ENCODE results near the gene TOX4. TPM values are rescaled to one million over a fixed set of nuclear protein-coding genes. Genes with fewer than 3 reads are reported as not detected.
A peak's percentile ranks its signal among the peaks of the same experiment; 100 is the strongest.

Gene TOX4
- total and polyA plus RNA-seq, 9 of the 15 experiments (the other 6 are each of a cell fraction or from before 2014, with no cell fraction given): 9.9 to 76.5 (median 41.0) TPM

DNA sequence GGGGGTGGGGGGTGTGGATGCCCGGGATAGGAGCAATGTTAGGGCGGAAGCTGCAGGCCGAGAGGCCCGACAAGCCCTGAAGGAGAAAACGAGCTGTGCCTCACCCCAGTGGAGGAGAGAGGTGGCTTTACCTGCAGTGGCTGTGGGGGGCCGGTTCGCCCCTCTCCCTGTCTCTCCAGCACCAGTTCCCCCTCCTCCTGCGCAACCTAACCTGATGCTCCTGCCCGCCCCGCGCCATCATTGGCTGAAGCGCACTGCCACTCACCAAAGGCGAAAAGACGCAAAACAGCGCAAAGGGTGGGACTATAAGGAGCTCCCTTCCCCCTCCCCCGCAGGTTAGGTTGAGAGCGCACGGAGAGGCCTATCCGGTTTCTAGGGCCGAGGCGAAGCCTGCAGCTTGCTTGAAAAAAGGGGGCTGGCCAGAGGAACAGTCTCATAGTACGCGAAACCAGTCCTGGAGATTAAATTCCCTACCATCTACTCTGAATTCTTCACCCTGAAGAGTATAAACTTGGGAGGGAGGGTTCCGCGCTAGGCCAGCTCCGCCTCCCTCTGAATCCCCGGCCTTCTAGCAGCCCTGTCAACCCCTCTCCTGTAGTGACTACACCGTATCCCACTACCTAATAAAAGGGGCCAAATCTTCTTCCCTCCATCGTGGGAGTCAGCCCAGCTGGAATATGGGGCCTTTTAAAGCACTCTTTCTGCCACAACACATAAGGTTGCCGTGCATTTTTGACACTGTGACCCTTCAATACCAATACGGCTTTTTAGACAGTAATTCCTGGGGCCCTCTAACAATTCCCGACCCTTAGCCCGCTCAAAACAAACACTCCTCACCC is 39.7 kb upstream of the TOX4 start (continued):
- TF ChIP-seq ARID4B (CRISPR knock-in tag; IDR thresholded peaks at IDR 0.05): no peak
- TF ChIP-seq, protein P1, sequence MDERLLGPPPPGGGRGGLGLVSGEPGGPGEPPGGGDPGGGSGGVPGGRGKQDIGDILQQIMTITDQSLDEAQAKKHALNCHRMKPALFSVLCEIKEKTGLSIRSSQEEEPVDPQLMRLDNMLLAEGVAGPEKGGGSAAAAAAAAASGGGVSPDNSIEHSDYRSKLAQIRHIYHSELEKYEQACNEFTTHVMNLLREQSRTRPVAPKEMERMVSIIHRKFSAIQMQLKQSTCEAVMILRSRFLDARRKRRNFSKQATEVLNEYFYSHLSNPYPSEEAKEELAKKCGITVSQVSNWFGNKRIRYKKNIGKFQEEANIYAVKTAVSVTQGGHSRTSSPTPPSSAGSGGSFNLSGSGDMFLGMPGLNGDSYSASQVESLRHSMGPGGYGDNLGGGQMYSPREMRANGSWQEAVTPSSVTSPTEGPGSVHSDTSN (CRISPR knock-in tag; IDR thresholded peaks at IDR 0.05; ENCODE audit: low read depth): peak; percentile 95
- TF ChIP-seq, protein P1 (tag; conservative IDR thresholded peaks at IDR 0.05; ENCODE audit: low read depth): peak; percentile 99
- TF ChIP-seq, protein P2, sequence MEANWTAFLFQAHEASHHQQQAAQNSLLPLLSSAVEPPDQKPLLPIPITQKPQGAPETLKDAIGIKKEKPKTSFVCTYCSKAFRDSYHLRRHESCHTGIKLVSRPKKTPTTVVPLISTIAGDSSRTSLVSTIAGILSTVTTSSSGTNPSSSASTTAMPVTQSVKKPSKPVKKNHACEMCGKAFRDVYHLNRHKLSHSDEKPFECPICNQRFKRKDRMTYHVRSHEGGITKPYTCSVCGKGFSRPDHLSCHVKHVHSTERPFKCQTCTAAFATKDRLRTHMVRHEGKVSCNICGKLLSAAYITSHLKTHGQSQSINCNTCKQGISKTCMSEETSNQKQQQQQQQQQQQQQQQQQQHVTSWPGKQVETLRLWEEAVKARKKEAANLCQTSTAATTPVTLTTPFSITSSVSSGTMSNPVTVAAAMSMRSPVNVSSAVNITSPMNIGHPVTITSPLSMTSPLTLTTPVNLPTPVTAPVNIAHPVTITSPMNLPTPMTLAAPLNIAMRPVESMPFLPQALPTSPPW (CRISPR knock-in tag; IDR thresholded peaks at IDR 0.05): peak; percentile 88
- peak; percentile 67; the same call in 1 of the 2 replicates for TF ChIP-seq DIDO1 (tag; IDR thresholded peaks at IDR 0.05; ENCODE audit: low read depth)
- peak; percentile 79 for TF ChIP-seq PHF20 (IDR thresholded peaks at IDR 0.05; ENCODE audit: partially characterized antibody)
- no peak for TF ChIP-seq SREBF1 (IDR thresholded peaks at IDR 0.05; ENCODE audit: borderline replicate concordance, low read depth, low read length)
- TF ChIP-seq, protein P3, sequence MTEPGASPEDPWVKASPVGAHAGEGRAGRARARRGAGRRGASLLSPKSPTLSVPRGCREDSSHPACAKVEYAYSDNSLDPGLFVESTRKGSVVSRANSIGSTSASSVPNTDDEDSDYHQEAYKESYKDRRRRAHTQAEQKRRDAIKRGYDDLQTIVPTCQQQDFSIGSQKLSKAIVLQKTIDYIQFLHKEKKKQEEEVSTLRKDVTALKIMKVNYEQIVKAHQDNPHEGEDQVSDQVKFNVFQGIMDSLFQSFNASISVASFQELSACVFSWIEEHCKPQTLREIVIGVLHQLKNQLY (CRISPR knock-in tag; conservative IDR thresholded peaks at IDR 0.05): no peak
